Renal cortical epithelial cell (primary cell): Measurements from ENCODE around the gene FYN. TPM values are rescaled to one million over a fixed set of nuclear protein-coding genes. Genes with fewer than 3 reads are reported as not detected.
"Not testable (repeated sequence)": the region's sequence is repeated elsewhere in the genome, so short reads cannot be mapped to it uniquely, and the experiment has no call there.

Source experiments
- DNase-seq: peaks from one replicate; pipeline ENCODE4 v3.0.0-alpha.2; 2011; ENCODE audit warnings: low read depth
- total RNA-seq: library from RNA; depleted of rRNA; stranded (reverse); fragments of >200 nt; gene quantifications from 2 replicates; pipeline ENCODE4 v1.2.3, GENCODE V29; 2014

The FYN gene
- total RNA-seq, 1 donor from 2014 or later: 39.4 TPM

- no peak for DNase-seq
These were observed 211.7 kb downstream of the FYN start for GRCh38 chr6:111661541-111662061.

GRCh38 chr6:111660531-111660930 is 212.7 kb downstream of the FYN start:
- no peak for DNase-seq

- peak; percentile 91 for DNase-seq
These were observed 214.6 kb downstream of the FYN start for GRCh38 chr6:111658462-111659154.

GRCh38 chr6:111657146-111657545 is 216.1 kb downstream of the FYN start:
- peak; percentile 96 for DNase-seq

- no peak for DNase-seq
These were observed 219.3 kb downstream of the FYN start for GRCh38 chr6:111653979-111654378.

GRCh38 chr6:111653434-111653833 is 219.8 kb downstream of the FYN start:
- DNase-seq: no peak

GRCh38 chr6:111652156-111652555 is 221.1 kb downstream of the FYN start:
- no peak for DNase-seq

- no peak for DNase-seq
These were observed 221.8 kb downstream of the FYN start for GRCh38 chr6:111651185-111652034.

- no peak for DNase-seq
These were observed 223.2 kb downstream of the FYN start for GRCh38 chr6:111650049-111650448.

GRCh38 chr6:111648100-111648499 is 225.2 kb downstream of the FYN start:
- no peak for DNase-seq

GRCh38 chr6:111646942-111647341 is 226.3 kb downstream of the FYN start:
- DNase-seq: no peak

- DNase-seq: no peak
These were observed 227.2 kb downstream of the FYN start for GRCh38 chr6:111646034-111646433.

- no peak for DNase-seq
These were observed 228.3 kb downstream of the FYN start for GRCh38 chr6:111644893-111645430.

GRCh38 chr6:111642463-111643158 is 230.6 kb downstream of the FYN start:
- DNase-seq: peak; percentile 72

- DNase-seq: no peak
These were observed 234.0 kb downstream of the FYN start for GRCh38 chr6:111639266-111639665.

GRCh38 chr6:111634981-111635380 is 238.3 kb downstream of the FYN start:
- DNase-seq: not testable (repeated sequence)

- DNase-seq: no peak
These were observed 239.4 kb downstream of the FYN start for GRCh38 chr6:111633822-111634221.

- DNase-seq: no peak
These were observed 240.6 kb downstream of the FYN start for GRCh38 chr6:111632468-111633247.

- DNase-seq: peak; percentile 24
These were observed 241.3 kb downstream of the FYN start for GRCh38 chr6:111631903-111632460.

GRCh38 chr6:111631018-111631417 is 242.2 kb downstream of the FYN start:
- no peak for DNase-seq
